Stimulated activated CD8-positive, alpha-beta memory T cell treated with anti-CD3 and anti-CD28 coated beads, Interleukin-2, amount 100 ng/mL, for 1 hour (primary cell): ENCODE measurements around the gene CAMK1D.
"Not testable (repeated sequence)": the region's sequence is repeated elsewhere in the genome, so short reads cannot be mapped to it uniquely, and the experiment has no call there.

Experiments used
- DNase-seq, 2 donors: peaks; one replicate each; pipeline ENCODE4 v3.0.0-alpha.2; 2020; ENCODE audit warnings: low read depth in 2 of 2

CAMK1D gene

DNA sequence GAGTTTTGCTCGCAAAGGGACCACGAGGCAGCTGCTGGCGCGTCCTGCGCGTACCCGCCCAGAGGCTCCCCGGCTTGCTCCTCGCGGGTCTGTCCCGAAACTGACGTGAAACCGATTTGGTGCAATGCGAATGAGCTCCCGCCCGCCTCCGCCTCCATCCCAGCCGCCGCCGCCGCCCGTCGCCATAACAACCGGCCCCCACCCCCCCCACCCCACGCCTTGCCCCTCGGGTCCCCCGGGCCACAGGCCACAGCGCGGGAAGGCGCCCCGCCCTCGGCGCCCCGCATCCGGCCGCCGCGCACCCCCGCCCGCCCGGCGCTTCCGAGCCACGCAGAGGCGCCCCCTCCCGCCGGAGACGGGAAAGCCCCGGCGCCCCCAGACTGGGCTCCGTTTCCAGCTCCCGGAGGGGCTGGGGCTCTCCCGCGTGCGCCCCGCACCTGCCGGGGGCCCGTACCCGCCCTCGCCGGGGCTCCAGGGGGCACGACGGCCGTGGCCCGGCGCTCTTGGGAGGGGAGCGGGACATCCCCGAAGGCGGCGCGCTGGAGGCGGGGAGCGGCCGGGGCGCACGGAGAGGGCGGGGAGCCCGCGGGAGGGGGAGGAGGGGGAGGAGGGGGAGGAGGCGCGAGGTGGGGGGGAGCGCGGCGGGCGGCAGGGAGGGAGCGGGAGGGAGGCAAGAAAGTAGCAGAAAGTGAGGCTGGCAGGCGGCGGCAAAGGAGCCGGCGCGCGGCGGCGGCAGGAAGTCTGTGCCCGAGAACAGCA lies at the start of gene CAMK1D:
TSS of gene CAMK1D (plus strand) at position 678 of the 759 bp plus-strand sequence.
- peak; percentile 78 to 89 for DNase-seq

GRCh38 chr10:12301036-12301435 lies 48.3 kb upstream of the CAMK1D start:
- not testable (repeated sequence) for DNase-seq

DNA sequence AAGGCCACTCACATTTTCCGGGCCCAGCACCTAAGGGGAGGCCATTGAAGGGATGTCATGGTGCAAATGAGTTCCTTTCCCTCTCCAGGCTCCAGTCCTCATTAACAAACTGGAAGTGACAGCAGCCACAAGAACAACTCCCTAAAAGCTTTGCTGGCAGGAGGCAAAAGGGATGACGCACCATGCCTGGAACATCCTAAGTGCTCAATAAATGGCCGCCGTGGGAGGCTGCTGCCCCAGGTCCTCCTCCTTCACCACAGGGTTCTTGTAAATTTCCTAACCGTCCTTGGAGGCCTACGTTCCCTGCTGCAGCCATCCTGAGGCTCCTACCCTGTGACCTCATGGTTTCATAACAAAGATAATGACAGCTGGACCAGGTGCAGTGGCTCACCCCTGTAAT lies 41.3 kb upstream of the CAMK1D start:
- no peak for DNase-seq

GRCh38 chr10:12308736-12309375 lies 40.5 kb upstream of the CAMK1D start:
- DNase-seq, result no peak

DNA sequence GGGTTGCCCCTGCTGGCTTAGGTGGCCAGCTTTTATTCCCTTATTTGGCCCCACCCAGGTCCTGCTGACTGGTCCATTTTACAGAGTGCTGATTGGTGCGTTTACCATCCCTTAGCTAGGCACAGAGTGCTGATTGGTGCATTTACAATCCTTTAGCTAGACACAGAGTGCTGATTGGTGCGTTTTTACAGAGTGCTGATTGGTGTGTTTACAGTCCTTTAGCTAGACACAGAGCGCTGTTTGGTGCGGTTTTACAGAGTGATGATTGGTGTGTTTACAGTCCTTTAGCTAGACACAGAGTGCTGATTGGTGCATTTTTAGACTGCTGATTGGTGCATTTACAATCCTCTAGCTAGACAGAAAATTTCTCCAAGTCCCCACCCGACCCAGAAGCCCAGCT lies 39.6 kb upstream of the CAMK1D start:
- not testable (repeated sequence) for DNase-seq

GRCh38 chr10:12314836-12315235 lies 34.5 kb upstream of the CAMK1D start:
- no peak for DNase-seq

DNA sequence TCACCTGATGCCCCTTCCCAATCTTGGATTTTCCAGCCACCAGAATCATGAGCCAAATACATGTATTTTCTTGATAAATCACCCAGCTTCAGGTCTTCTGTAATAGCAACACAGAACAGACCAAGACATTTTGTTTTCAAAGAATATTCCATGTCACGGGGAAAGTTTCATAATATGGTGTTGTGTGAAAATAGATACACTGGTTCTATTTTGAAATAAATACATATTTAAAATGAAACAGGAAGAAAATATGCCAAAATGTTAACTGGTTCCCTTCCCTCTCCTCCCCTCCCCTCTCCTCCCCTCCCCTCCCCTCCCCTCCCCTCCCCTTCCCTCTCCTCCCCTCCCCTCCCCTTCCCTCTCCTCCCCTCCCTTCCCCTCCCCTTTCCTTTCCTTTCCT lies 30.3 kb upstream of the CAMK1D start:
- DNase-seq, result no peak

- DNase-seq, result no peak
Measured at GRCh38 chr10:12320892-12321291, 28.5 kb upstream of the CAMK1D start.

GRCh38 chr10:12321641-12322040 lies 27.7 kb upstream of the CAMK1D start:
- DNase-seq, result no peak

DNA sequence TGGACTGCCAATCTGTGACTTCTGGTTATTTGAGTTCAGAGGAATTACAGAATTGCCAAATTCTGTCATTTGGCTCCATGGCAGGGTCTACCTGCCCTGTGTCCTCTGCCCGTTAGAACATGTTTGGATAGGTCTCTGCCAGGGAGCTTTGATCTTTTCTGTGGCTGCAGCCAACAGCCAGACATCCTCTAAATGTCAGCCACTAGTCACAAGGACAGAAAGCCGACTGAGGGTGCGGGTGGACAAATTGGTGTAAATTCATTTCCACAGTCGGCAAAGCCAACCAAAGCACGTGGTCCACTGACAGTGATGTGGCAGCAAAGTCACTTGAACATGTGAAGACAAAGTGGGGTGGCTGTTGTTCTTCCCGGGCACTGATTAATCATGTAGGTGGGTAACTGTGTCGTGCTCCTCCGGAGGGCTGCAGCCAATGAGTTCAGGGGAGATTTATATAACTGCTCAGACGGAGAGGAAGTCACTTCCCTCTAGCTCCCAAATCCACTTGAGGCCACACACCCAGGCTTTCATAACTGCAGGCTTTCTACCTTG lies 26.7 kb upstream of the CAMK1D start:
- no peak for DNase-seq

GRCh38 chr10:12324530-12324929 lies 24.8 kb upstream of the CAMK1D start:
- DNase-seq, result no peak

- no peak for DNase-seq
Measured at GRCh38 chr10:12327074-12327473, 22.3 kb upstream of the CAMK1D start.

GRCh38 chr10:12327476-12327875 lies 21.9 kb upstream of the CAMK1D start:
- no peak for DNase-seq

- not testable (repeated sequence) for DNase-seq
Measured at GRCh38 chr10:12328312-12328711, 21.0 kb upstream of the CAMK1D start.

DNA sequence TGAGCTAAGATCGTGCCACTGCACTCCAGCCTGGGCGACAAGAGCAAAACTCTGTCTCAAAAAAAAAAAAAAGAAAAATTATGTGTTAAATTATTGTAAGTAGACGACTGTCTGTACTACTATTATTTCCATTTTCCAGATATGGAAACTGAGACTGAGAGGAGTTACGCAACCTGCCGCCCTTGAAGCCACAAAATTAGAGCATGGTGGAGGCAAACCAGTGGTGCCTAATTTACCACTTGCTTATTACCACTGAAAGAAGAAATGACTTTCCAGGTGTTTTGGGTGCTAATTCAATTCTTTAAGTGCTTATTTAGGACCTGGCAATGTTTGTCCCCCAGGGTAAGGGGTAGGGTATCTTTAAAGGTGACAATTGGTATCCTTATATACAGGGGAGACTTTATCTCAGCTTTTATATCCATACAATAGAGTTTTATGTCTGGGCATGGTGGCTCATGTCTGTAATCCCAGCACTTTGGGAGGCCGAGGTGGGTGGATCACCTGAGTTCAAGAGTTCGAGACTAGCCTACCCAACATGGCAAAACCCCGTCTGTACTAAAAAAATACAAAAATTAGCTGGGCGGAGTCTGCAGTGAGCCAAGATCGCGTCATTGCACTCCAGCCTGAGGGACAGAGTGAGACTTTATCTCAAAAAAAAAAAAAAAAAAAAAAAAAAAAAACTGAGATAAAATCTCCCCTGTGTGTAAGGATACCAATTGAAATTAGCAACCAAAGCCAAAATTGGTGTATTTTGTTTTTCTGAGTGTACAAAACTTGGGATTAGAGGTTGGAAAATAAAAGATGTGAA lies 16.6 kb upstream of the CAMK1D start:
- no peak for DNase-seq

GRCh38 chr10:12333380-12334185 lies 15.8 kb upstream of the CAMK1D start:
- no peak for DNase-seq

GRCh38 chr10:12334186-12334530 lies 15.2 kb upstream of the CAMK1D start:
- DNase-seq, result no peak

- not testable (repeated sequence) for DNase-seq
Measured at GRCh38 chr10:12335169-12335568, 14.2 kb upstream of the CAMK1D start.

DNA sequence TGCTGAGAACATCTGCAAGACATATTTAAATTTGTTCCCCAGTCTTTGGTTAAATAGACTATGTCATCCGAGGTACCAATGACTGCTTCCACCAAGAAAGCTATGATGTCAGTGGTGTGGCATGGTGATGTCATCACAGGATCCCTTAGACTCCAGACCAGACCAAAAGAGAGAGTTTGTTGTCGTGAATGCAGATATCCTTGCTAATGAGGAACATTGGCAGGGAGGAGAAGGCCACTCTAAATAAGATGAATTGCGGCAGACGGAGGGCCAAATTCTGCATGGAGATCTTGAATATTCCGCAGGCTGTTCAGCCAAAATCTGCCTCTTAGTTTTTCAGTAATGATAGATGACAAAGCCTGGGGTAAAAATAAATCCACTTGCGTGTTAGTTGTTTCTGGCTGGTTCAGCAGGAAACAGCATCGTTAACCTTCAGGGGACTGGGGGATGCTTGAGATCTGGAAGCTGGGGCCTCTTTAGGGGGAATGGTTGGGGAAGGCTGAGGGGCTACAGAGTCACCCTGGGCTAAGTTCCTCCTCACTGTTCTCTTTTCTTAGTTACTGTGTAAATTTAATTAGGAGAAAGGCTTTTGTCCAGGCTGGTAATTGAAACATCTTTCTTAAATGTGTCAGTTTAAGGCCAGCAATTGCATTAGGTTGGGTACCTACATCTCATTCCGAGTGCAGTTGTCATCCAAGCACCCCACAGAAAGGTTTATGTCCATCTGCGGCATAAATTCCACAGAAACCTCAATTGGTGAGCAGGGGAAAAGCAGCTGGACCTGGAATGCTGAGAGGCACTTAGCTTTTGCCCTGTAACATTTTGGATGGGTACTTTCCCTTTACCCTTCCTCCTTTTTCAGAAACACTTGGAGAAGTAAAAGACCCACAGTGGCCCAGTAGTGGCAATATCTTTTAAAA lies 11.6 kb upstream of the CAMK1D start:
- DNase-seq, result no peak

GRCh38 chr10:12338981-12339380 lies 10.4 kb upstream of the CAMK1D start:
- no peak for DNase-seq
